ENCODE measurements around the gene NEK10.

The NEK10 gene

DNA sequence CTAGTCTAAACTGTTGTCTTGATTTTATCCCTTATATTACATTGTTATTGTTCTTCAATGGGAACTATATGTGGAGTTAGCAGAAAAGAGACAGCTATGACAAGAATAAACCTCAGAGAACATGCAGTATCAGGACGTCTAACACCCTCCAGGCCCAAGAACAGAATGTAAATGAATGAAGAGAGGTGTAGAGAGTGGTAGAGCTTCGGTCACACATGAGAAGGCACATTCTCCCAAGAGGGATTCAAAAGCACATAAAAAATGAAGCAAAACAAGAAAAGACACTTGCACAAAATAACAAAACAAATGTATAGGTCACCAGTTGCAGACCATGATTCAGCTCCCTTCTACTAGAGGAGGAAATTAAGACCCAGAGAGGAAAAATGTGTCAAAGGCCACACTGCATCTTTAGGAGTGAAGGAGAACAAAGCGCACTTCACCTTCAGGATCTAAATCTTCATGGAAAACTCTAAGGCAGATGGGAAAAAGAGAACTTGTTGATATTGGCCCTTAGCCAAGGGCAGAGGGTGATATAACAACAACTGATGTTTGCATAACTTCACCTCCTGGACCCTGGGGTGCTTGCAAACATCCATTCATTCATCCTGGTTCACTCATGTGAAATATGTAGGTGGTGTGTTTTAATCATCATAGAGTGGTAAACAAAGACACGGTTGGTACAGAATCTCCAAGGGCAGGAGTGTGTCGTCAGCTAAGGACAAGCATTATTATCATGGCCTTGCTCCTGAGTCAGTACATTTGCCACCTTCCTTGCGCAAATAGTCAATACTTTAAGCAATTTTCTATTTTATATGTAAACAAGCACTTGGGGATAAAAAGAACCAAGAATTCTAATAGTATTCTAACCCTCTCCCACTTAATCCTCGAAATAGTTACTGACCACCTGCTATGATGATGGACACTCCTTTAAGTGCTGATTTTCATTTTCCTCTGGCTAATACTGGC is 8.8 kb downstream of the NEK10 start:
- TF ChIP-seq GATA1 (IDR thresholded peaks at IDR 0.05; ENCODE audit: low read depth, low read length) (no peak), POLR2A (IDR thresholded peaks at IDR 0.05; ENCODE audit: low read length) (no peak)
- no peak for DNase-seq

DNA sequence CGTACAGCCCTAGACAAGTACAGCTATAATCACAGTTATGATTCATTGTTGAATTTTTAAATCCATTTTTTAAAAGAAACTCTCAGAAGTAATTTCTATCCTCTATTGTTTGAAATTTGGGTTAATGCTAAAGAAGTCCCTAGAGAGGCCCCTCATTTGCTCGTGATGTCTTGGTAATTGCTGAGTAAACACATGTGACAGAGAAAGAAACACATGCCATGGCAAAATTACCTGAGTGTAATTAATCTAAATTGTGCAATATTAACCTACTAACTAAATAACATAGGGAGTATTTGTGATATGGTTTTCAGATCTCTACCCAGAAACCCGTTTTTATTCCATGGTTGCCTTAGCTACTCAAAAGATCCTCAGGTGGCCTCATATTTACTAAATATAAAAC is 10.8 kb downstream of the NEK10 start:
- DNase-seq, result no peak
- TF ChIP-seq POLR2A (IDR thresholded peaks at IDR 0.05; ENCODE audit: low read length), result no peak

DNA sequence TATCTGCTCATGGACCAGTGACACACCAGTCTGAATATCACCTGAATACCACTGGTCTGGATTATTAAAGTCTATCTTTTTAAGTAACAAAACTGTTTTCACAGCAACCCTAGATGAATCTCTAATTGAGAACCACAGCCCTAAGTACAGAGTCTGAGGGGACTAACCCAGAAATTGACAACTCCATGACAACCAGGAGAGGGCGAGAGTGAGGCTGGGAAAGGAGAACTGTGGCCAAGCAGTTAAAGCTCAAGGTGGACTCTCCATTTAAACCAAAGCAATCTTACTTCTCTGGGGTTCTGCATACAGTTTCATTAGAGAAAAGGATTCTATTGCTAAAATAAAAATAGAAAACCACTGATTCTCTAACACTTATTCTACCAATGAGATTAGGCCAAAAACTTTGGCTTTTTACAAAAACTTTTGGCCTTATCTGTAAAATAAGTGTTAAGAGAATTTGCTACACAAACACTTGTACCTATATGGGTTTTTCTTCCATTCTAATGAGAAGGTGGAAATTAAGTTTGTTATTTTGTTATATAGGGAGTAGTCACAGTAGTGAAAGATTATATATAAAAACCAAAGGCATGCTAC is 11.4 kb downstream of the NEK10 start:
- no peak for TF ChIP-seq POLR2A (IDR thresholded peaks at IDR 0.05; ENCODE audit: low read length)
- TF ChIP-seq GATA1 (IDR thresholded peaks at IDR 0.05; ENCODE audit: low read depth, low read length), result no peak
- peak; percentile 49 to 62 for DNase-seq

DNA sequence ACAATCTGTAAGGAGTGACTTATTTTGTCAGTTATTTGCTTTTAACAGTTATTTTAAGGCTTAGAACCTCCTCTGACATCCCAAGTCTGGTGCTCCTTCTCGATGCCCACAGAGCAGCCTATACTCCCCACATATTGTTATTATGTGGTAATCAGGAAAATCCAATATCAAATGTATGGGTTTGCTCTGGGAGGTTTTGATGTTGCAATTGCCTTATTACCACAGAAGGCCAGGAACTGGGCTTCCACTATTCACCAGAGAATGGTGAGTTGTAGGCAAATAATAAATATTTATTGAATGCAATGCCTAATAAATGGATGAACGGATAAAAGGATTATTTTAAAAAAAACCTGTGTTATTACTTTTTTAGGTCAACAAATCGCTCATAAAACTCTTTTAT is 12.2 kb downstream of the NEK10 start:
- no peak for TF ChIP-seq GATA1 (IDR thresholded peaks at IDR 0.05; ENCODE audit: low read depth, low read length)
- TF ChIP-seq POLR2A (IDR thresholded peaks at IDR 0.05; ENCODE audit: low read length), result no peak
- no peak for DNase-seq

DNA sequence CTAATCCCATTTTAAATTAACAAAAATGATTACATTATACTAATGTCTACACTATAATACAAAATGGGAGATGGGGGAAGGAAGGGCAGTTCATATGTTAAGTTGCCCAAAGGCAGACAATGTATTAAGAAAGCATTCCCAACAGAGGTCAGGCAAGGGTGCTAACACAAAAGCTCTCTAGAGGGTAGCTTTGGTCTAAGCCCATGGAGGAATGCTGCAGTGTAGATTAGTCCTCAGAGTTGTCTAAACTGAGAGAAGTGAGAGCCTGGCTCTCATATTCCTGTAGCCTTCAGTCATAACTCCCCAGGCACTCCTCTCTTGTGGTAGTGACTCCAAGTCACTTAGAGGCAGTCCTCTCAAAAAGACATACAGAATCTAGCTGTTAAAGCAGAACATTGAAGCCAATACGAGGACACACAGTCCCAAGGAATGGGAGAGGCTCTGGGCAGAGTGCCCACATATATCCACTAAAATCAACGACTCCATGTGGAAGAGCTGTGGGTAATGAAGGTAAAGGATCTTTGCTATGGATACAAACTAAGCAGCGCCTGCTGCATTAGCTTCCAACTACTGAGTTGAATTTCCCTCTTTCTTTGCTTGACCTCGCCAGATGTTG is 14.5 kb downstream of the NEK10 start:
- DNase-seq, result no peak

DNA sequence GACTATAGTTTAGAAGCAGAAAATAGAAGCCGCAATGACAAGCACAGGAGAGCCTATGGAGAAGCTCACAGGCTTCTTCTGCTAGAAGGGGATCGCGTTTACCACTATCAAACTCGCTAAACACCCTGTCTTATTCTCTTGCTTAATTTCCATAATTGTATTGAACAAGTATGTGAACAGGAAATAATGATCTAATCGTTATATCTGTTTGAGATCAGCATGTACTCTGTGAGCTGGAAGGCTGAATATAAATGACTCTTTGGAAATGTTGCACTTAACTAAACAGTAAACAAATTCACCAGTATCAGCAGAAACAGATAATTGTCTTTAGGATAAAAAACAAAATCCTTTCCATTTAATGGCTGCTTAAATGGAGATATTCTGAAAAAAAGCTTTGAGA is 15.0 kb downstream of the NEK10 start:
- no peak for TF ChIP-seq POLR2A (IDR thresholded peaks at IDR 0.05; ENCODE audit: low read length)
- TF ChIP-seq GATA1 (IDR thresholded peaks at IDR 0.05; ENCODE audit: low read depth, low read length), result no peak
- no peak for DNase-seq

More for the DNA sequence above, 14.5 kb downstream of the NEK10 start:
- TF ChIP-seq GATA1 (IDR thresholded peaks at IDR 0.05; ENCODE audit: low read depth, low read length) (no peak), POLR2A (IDR thresholded peaks at IDR 0.05; ENCODE audit: low read length) (no peak)

DNA sequence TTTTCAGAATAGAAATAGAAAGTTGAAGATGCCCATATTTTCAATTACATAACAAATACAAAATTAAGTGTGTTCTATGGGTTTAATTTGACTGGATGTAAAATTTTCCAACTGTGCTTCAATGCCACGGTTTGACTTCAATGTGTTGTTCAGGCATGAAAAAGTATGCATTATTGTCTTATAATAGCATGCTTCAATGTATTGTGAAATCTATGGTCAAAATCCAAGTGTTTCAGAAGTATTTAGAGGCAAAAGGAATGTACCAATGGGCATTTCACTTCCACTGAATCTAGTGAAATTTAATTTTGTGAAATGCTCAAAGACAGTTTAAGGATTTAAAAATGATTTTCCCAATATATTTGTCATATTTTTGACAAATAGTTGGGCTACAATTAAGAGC is 16.0 kb downstream of the NEK10 start:
- TF ChIP-seq GATA1 (IDR thresholded peaks at IDR 0.05; ENCODE audit: low read depth, low read length) (no peak), POLR2A (IDR thresholded peaks at IDR 0.05; ENCODE audit: low read length) (no peak)
- DNase-seq, result no peak

DNA sequence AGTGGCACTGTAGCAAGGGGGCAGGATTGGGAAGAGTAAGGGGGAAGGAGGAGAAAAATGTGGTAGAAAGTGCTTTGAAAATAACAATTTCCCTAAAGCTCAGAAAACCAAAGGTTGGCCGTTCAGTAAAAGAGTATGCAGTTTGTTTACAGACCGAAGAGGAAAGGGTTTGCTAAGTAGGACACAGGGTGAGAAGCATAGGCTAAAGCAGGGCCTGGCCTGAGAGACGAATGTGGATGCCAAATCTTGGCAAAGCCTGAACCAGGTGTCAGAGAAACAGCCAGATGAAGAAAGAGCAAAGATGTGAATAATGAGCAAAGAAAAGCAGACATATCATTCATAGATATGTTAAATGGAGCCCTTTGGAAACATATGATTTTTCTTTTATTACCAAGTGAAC is 17.1 kb downstream of the NEK10 start:
- TF ChIP-seq GATA1 (IDR thresholded peaks at IDR 0.05; ENCODE audit: low read depth, low read length), result no peak
- TF ChIP-seq POLR2A (IDR thresholded peaks at IDR 0.05; ENCODE audit: low read length), result no peak
- no peak for DNase-seq

DNA sequence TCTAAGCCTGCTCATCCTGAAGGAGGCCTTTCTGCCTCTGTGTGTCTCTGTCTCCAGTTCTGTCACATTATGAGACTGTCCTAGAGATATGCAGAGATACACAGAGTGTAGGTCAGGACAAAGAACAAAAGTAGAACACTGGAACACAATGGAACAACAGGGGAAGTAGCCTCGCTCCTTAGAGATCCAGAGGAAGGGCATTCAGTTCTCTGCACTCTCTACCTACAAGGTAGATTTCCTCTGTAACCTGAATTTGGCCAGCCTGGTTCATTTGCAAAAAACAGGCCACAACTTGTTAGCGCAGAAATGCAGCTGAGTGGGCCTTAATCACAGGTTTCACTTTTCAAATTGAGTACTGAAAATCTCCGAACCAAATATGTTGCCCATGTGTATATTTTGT is 19.4 kb downstream of the NEK10 start:
- TF ChIP-seq GATA1 (IDR thresholded peaks at IDR 0.05; ENCODE audit: low read depth, low read length), result no peak
- no peak for TF ChIP-seq POLR2A (IDR thresholded peaks at IDR 0.05; ENCODE audit: low read length)
- DNase-seq, result no peak

DNA sequence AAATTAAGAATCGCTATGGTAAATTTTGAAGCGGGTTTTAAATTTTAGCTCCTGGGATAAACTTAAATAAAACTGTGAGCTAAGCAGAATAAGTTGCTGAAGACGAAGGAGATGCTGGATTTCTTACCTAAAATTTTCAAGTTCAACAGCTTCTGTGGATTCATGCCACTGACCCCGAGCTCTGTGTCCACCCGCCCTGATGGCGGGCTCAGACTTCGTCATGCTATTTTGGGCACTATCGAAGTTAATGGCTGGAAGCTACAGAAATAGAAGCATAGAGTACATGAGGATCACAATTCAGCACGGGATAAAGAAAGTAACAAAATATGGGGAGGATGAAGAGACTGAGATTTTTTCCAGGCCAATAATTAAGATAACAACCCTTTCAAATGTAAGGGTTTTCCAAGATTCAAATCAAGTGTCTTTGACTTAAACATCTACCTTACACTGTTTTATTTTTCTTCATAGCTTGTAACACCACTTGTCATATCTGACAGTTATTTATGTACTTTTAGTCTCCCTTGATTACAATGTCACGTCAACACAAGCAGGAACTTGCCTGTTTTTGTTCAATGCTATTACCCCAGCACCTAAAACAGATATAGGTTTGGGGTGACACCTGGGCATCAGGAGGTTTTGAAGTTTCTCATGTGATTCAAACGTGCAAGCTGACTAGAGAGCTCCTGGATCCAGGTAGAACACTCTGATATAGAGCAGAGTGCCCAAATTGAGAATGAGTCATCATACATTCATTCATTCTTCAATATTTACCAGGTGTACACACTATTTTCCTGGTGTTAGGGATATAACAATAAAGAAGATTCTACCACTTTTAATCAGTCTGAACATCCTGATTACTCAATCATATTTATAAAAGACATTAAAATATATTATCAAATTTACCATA is 23.0 kb downstream of the NEK10 start:
- no peak for TF ChIP-seq GATA1 (IDR thresholded peaks at IDR 0.05; ENCODE audit: low read depth, low read length)
- TF ChIP-seq POLR2A (IDR thresholded peaks at IDR 0.05; ENCODE audit: low read length), result no peak
- DNase-seq, result no peak

DNA sequence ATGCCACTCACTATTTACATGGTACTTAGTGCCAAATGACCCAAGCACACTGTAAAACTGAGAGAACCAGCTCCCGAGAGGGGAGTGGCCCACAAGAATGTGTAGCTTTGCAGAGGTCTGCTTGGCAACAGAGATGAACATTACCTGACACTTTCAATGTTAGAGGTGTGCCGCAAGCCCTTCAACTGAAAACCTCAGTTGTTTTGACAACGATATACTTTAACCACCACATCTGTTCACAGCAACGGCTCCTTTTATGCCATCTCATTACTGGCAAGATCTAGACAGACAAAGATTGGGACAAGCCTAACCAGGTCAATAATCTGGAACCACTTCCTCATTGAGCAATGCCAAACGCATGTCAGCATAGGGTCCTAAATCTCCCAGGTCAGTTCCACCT is 23.7 kb downstream of the NEK10 start:
- DNase-seq, result no peak

DNA sequence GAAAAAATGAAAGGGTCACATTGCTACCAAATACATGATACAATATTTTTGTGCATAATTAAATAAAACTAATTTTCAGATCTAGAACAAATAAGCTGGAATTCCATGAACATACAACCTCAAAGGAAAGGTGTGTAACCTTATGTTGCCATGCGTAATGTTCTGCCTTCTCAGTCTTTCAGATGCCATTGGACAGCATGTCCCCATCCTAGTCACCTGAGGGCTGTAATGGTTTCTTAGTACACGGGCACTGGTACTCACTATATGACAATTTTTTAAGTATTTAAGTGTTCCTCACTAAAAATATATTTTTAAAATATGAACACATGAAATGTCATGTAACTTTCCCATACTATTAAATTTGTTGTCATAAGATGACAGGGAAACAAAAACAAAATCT is 24.1 kb downstream of the NEK10 start:
- TF ChIP-seq GATA1 (IDR thresholded peaks at IDR 0.05; ENCODE audit: low read depth, low read length) (no peak), POLR2A (IDR thresholded peaks at IDR 0.05; ENCODE audit: low read length) (no peak)
- DNase-seq, result no peak

More for the DNA sequence above, 23.7 kb downstream of the NEK10 start:
- TF ChIP-seq GATA1 (IDR thresholded peaks at IDR 0.05; ENCODE audit: low read depth, low read length) (no peak), POLR2A (IDR thresholded peaks at IDR 0.05; ENCODE audit: low read length) (no peak)

DNA sequence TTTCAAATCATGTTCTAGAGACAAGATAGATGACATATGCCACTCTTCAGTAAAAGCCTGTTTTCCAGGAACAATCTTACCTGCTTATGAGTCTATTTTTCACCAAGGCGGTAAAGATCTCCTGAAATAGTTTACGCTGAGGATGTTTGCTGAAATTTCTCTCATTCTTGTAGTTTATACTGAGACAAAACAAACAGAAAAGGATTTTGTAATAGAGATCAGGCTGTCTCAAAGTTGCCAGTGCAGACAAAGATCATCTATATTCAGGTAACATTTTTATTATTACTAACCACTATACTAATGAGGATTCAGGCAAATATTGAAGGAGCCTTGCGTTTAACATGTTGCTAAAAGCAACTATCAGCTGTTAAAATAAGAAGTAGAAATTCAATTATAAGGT is 25.0 kb downstream of the NEK10 start:
- DNase-seq, result no peak
- TF ChIP-seq POLR2A (IDR thresholded peaks at IDR 0.05; ENCODE audit: low read length) (no peak), GATA1 (IDR thresholded peaks at IDR 0.05; ENCODE audit: low read depth, low read length) (no peak)

Data from erythroblast (primary cell).